Measurements from ENCODE around the gene B3GALT6. TPM values are rescaled to one million over a fixed set of nuclear protein-coding genes. Genes with fewer than 3 reads are reported as not detected.
A peak's percentile ranks its signal among the peaks of the same experiment; 100 is the strongest.

The B3GALT6 gene
- total RNA-seq, 1 experiment from 2014 or later, result 38.4 TPM

- in situ Hi-C loops (cut with HindIII; ENCODE audit: low sequenced_read_pairs), result no loop called here
- no peak for DNase-seq (ENCODE audit: low spot score)
These were observed 4.7 kb upstream of the B3GALT6 start for GRCh38 chr1:1227386-1227785.

- in situ Hi-C loops (cut with HindIII; ENCODE audit: low sequenced_read_pairs), result no loop called here
- DNase-seq (ENCODE audit: low spot score), result no peak
These were observed 3.9 kb upstream of the B3GALT6 start for GRCh38 chr1:1228187-1228586.

GRCh38 chr1:1228596-1229321 is 3.3 kb upstream of the B3GALT6 start:
- DNase-seq (ENCODE audit: low spot score), result no peak
- in situ Hi-C loops (cut with HindIII; ENCODE audit: low sequenced_read_pairs), result no loop called here

GRCh38 chr1:1229770-1230169 is 2.3 kb upstream of the B3GALT6 start:
- no peak for DNase-seq (ENCODE audit: low spot score)
- in situ Hi-C loops (cut with HindIII; ENCODE audit: low sequenced_read_pairs), result no loop called here

GRCh38 chr1:1230656-1231399 is 1.2 kb upstream of the B3GALT6 start:
- no peak for DNase-seq (ENCODE audit: low spot score)

GRCh38 chr1:1231400-1232207 is 433 bp upstream of the B3GALT6 start, which contains the start of gene SDF4:
Gene SDF4 (minus strand): TSS chr1:1232001. CDS start chr1:1228772, 3,229 bp downstream.
- in situ Hi-C loops (cut with HindIII; ENCODE audit: low sequenced_read_pairs), result no loop called here

More at GRCh38 chr1:1230656-1231399, 1.2 kb upstream of the B3GALT6 start:
- in situ Hi-C loops (cut with HindIII; ENCODE audit: low sequenced_read_pairs), result no loop called here

GRCh38 chr1:1232796-1233566 is 944 bp downstream of the B3GALT6 start:
- in situ Hi-C loops (cut with HindIII; ENCODE audit: low sequenced_read_pairs), result no loop called here
- DNase-seq (ENCODE audit: low spot score), result no peak

More at GRCh38 chr1:1231400-1232207, 433 bp upstream of the B3GALT6 start, which contains the start of gene SDF4:
- DNase-seq (ENCODE audit: low spot score), result peak; percentile 92

- no peak for DNase-seq (ENCODE audit: low spot score)
- in situ Hi-C loops (cut with HindIII; ENCODE audit: low sequenced_read_pairs), result no loop called here
These were observed 1.5 kb downstream of the B3GALT6 start for GRCh38 chr1:1233567-1233892.

- DNase-seq (ENCODE audit: low spot score), result no peak
- in situ Hi-C loops (cut with HindIII; ENCODE audit: low sequenced_read_pairs), result no loop called here
These were observed 2.3 kb downstream of the B3GALT6 start for GRCh38 chr1:1234180-1234808.

- DNase-seq (ENCODE audit: low spot score), result no peak
- in situ Hi-C loops (cut with HindIII; ENCODE audit: low sequenced_read_pairs), result no loop called here
These were observed 3.1 kb downstream of the B3GALT6 start for GRCh38 chr1:1235016-1235744.

GRCh38 chr1:1236176-1236763 is 4.2 kb downstream of the B3GALT6 start:
- DNase-seq (ENCODE audit: low spot score), result no peak
- in situ Hi-C loops (cut with HindIII; ENCODE audit: low sequenced_read_pairs), result no loop called here

- in situ Hi-C loops (cut with HindIII; ENCODE audit: low sequenced_read_pairs), result no loop called here
- no peak for DNase-seq (ENCODE audit: low spot score)
These were observed 5.2 kb downstream of the B3GALT6 start for GRCh38 chr1:1236945-1237873.

- in situ Hi-C loops (cut with HindIII; ENCODE audit: low sequenced_read_pairs), result no loop called here
- no peak for DNase-seq (ENCODE audit: low spot score)
These were observed 6.1 kb downstream of the B3GALT6 start for GRCh38 chr1:1237874-1238701.

GRCh38 chr1:1238702-1239178 is 6.7 kb downstream of the B3GALT6 start:
- in situ Hi-C loops (cut with HindIII; ENCODE audit: low sequenced_read_pairs), result no loop called here
- DNase-seq (ENCODE audit: low spot score), result no peak

- in situ Hi-C loops (cut with HindIII; ENCODE audit: low sequenced_read_pairs), result no loop called here
- DNase-seq (ENCODE audit: low spot score), result no peak
These were observed 7.2 kb downstream of the B3GALT6 start for GRCh38 chr1:1239227-1239613.
